Measurements from ENCODE around the gene TRH. TPM values are rescaled to one million over a fixed set of nuclear protein-coding genes. Genes with fewer than 3 reads are reported as not detected.

TRH gene
- total RNA-seq, 2 experiments from 2014 or later: not detected

GRCh38 chr3:129947538-129948240 lies 26.8 kb upstream of the TRH start:
- DNase-seq (no peak), ATAC-seq (no peak)
- Mint-ChIP-seq H3K4me3 (no peak overlapping the region), H3K27me3 (peaks cover 2% of the 10 kb centered on the region), H3K36me3 (no peaks in the 10 kb centered on the region), H3K9me3 (ENCODE audit: low read depth) (no peaks in the 10 kb centered on the region), H3K27ac (no peak overlapping the region), H3K4me1 (no peaks in the 10 kb centered on the region)
- CTCF ChIA-PET: interaction anchor here (0.6 to 1.6 kb wide), 2 partner anchors 9 to 150 kb away, joined by 3 read pairs; no protein-coding TSS in a partner anchor

DNA sequence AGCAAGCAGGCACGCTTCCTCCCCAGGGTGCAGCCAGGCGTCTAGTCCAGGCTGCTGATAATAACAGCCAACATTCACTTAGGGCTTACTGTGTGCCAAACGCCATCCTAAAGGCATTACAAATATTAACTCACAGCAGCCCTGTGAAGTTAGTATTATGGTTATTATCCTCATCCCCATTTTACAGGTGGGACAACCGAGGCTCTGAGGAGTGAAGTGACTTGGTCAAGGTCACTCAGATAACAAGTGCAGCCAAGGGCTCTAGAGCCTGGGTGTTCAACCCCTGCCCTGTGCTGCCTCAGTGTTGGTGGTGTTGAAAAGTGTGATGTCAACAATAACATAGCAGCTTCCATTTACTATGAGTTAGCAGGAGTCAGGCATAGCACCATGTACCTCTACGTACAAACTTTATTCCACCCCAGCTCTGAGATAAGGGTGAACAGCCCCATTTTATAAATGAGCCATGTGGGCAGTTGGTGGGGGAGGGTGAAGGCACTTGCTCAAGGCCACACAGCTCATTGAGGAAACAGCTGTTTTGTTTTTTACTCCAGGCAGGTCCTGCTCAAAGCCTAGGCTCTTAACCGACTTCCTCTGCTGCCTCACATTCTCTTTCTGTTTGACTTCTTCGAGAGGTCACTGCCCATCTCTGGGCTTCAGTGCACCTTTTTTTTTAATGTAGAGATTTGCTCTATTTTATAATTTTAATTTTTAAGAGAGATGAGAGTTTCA lies 24.0 kb upstream of the TRH start:
- Mint-ChIP-seq H3K36me3 (no peaks in the 10 kb centered on the region), H3K4me3 (no peak overlapping the region), H3K4me1 (no peaks in the 10 kb centered on the region), H3K27me3 (peaks cover 2% of the 10 kb centered on the region), H3K27ac (no peak overlapping the region), H3K9me3 (ENCODE audit: low read depth) (no peaks in the 10 kb centered on the region)
- DNase-seq (no peak), ATAC-seq (no peak)
- CTCF ChIA-PET: no interaction called here

DNA sequence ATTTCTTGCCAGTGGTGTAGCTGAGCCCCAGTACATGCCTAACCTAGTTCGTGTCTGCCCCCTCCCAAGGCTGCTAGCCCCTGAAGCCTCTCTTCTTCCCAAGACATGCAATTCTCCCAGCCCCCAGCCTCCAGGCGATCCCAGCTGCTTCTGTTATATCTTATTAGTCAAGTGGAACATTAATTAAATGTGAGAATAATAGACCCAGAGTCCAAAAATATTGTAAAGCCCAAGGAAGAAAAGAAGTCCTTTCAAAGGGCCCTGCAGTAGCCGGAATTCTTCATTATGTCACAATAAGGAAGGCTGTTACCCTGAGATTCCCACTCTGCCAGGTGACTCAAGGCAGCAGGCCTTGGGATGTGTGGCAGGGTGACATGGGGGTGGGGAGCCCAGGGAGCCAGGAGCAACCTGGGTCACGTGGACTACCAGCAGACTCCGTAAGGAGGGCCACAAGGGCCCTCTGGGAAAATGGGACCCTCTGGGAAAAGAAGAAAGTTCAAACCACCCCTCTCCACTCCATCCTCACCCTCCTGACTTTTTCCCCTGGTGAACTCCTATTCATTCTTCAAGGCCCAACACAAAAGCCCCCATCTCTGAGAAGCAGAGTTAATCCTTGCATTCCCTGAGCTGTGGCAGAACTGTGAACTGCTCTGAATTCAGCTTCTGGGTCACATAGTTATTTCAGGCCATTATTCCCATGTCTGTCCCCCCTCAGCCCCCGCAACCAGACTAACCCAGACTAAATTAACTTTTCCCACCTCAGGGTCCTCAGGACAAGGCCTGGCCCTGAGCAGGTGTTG lies 21.8 kb upstream of the TRH start:
- H3K4me3 Mint-ChIP-seq: no peak overlapping the region
- CTCF ChIA-PET: no interaction called here

GRCh38 chr3:129953621-129954020 lies 20.9 kb upstream of the TRH start:
- no peak overlapping the region for H3K4me3 Mint-ChIP-seq
- H3K9me3 Mint-ChIP-seq (ENCODE audit: low read depth): no peaks in the 10 kb centered on the region
- DNase-seq (no peak), ATAC-seq (no peak)
- H3K27ac Mint-ChIP-seq: no peak overlapping the region
- no peaks in the 10 kb centered on the region for H3K4me1 Mint-ChIP-seq
- H3K27me3 Mint-ChIP-seq: peaks cover 8% of the 10 kb centered on the region
- CTCF ChIA-PET: no interaction called here
- H3K36me3 Mint-ChIP-seq: no peaks in the 10 kb centered on the region

More for the DNA sequence above, 21.8 kb upstream of the TRH start:
- Mint-ChIP-seq H3K27ac (no peak overlapping the region), H3K36me3 (no peaks in the 10 kb centered on the region), H3K9me3 (ENCODE audit: low read depth) (no peaks in the 10 kb centered on the region), H3K27me3 (peaks cover 2% of the 10 kb centered on the region), H3K4me1 (no peaks in the 10 kb centered on the region)
- DNase-seq (no peak), ATAC-seq (no peak)

GRCh38 chr3:129954514-129954913 lies 20.0 kb upstream of the TRH start:
- no peak for ATAC-seq
- DNase-seq: no peak
- H3K4me1 Mint-ChIP-seq: no peaks in the 10 kb centered on the region
- no peak overlapping the region for H3K27ac Mint-ChIP-seq
- H3K36me3 Mint-ChIP-seq: no peaks in the 10 kb centered on the region
- CTCF ChIA-PET: no interaction called here
- peaks cover 9% of the 10 kb centered on the region for H3K27me3 Mint-ChIP-seq
- H3K9me3 Mint-ChIP-seq (ENCODE audit: low read depth): no peaks in the 10 kb centered on the region
- no peak overlapping the region for H3K4me3 Mint-ChIP-seq

- no peak for DNase-seq
- Mint-ChIP-seq H3K27ac (no peak overlapping the region), H3K9me3 (ENCODE audit: low read depth) (no peaks in the 10 kb centered on the region), H3K36me3 (no peaks in the 10 kb centered on the region), H3K27me3 (peaks cover 9% of the 10 kb centered on the region), H3K4me1 (no peaks in the 10 kb centered on the region), H3K4me3 (no peak overlapping the region)
- CTCF ChIA-PET: no interaction called here
- ATAC-seq: no peak
Observed at GRCh38 chr3:129956936-129957335, 17.6 kb upstream of the TRH start.

GRCh38 chr3:129958755-129959154 lies 15.8 kb upstream of the TRH start:
- H3K4me3 Mint-ChIP-seq: no peak overlapping the region
- no peaks in the 10 kb centered on the region for H3K4me1 Mint-ChIP-seq
- H3K36me3 Mint-ChIP-seq: no peaks in the 10 kb centered on the region
- CTCF ChIA-PET: no interaction called here
- H3K27ac Mint-ChIP-seq: no peak overlapping the region
- ATAC-seq (no peak), DNase-seq (no peak)
- H3K9me3 Mint-ChIP-seq (ENCODE audit: low read depth): no peaks in the 10 kb centered on the region
- H3K27me3 Mint-ChIP-seq: peaks cover 7% of the 10 kb centered on the region

GRCh38 chr3:129961141-129961541 lies 13.4 kb upstream of the TRH start:
- ATAC-seq (no peak), DNase-seq (no peak)
- Mint-ChIP-seq H3K4me3 (no peak overlapping the region), H3K27ac (no peak overlapping the region), H3K36me3 (no peaks in the 10 kb centered on the region), H3K9me3 (ENCODE audit: low read depth) (no peaks in the 10 kb centered on the region), H3K27me3 (peaks cover 7% of the 10 kb centered on the region), H3K4me1 (no peaks in the 10 kb centered on the region)
- CTCF ChIA-PET: no interaction called here

DNA sequence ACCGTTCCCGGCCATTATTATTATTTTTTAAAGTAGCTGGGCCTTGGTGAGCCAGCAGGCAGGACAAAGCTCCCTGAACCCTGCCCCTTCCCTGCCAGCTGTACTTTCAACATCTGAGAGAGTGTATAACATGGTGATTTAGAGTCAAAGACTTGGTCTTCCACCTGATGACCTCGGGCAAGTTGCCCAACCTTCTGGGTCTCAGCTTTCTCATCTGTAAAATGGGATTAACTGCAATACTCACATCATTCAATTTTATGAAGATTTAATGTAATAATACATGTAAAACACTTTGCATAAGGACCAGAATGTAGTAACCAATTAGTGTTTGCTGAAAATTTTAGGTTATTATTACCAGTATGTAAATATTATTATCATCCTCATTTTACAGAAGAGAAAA lies 11.9 kb upstream of the TRH start:
- no peaks in the 10 kb centered on the region for H3K36me3 Mint-ChIP-seq
- CTCF ChIA-PET: no interaction called here

DNA sequence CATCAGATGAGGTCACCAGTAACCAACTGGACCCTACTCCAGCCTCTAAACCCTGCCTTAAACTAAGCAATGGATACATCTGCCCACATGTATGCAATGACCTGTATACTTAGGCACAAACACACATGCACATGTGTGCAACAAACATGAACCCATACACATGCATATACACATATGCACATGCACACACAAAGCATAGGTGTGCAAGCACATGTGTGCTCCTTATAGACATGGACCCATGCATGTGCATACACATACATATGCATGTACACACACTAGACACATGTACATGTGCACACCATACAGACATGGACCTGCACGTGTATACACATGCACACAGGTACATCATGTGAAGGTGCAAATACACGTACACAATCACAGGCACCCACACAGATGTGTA lies 8.6 kb upstream of the TRH start:
- no peaks in the 10 kb centered on the region for H3K9me3 Mint-ChIP-seq (ENCODE audit: low read depth)

More for the DNA sequence above, 11.9 kb upstream of the TRH start:
- DNase-seq (no peak), ATAC-seq (no peak)
- H3K4me1 Mint-ChIP-seq: no peaks in the 10 kb centered on the region
- H3K9me3 Mint-ChIP-seq (ENCODE audit: low read depth): no peaks in the 10 kb centered on the region
- no peak overlapping the region for H3K4me3 Mint-ChIP-seq
- no peak overlapping the region for H3K27ac Mint-ChIP-seq
- peaks cover 7% of the 10 kb centered on the region for H3K27me3 Mint-ChIP-seq

DNA sequence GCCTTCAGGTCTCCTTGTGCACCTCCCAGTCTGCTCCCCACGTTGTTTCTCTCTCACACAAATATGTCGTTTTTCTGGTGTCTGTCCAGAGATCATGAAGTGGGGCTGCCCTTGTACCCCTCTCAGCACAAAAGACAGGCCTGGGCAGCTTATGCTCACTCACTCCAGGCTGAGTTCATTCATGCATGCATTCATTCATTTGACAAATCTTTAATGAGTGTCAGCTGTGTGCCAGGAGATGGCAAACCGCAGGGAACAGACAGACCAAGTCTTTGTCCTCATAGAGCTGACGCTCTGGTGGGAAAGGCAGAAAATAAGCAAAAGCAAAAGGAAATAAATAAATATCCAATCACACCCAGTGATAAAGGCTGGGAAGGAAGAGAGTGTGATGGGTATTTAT lies 7.6 kb upstream of the TRH start:
- no peaks in the 10 kb centered on the region for H3K4me1 Mint-ChIP-seq
- no peak overlapping the region for H3K4me3 Mint-ChIP-seq
- H3K36me3 Mint-ChIP-seq: no peaks in the 10 kb centered on the region
- no peaks in the 10 kb centered on the region for H3K9me3 Mint-ChIP-seq (ENCODE audit: low read depth)
- peaks cover 13% of the 10 kb centered on the region for H3K27me3 Mint-ChIP-seq
- H3K27ac Mint-ChIP-seq: no peak overlapping the region
- ATAC-seq: no peak
- DNase-seq: no peak
- CTCF ChIA-PET: no interaction called here

More for the DNA sequence above, 8.6 kb upstream of the TRH start:
- CTCF ChIA-PET: interaction anchor here (0.5 kb wide), 1 partner anchor 8 kb away, joined by 3 read pairs; the partner anchor contains the start of gene TRH
- no peak for DNase-seq
- Mint-ChIP-seq H3K27me3 (peaks cover 6% of the 10 kb centered on the region), H3K4me1 (no peaks in the 10 kb centered on the region), H3K36me3 (no peaks in the 10 kb centered on the region), H3K27ac (no peak overlapping the region), H3K4me3 (no peak overlapping the region)
- no peak for ATAC-seq

- H3K4me1 Mint-ChIP-seq: no peaks in the 10 kb centered on the region
- H3K27ac Mint-ChIP-seq: no peak overlapping the region
- peaks cover 20% of the 10 kb centered on the region for H3K27me3 Mint-ChIP-seq
- DNase-seq: no peak
- ATAC-seq: no peak
- H3K4me3 Mint-ChIP-seq: no peak overlapping the region
- H3K9me3 Mint-ChIP-seq (ENCODE audit: low read depth): no peaks in the 10 kb centered on the region
- H3K36me3 Mint-ChIP-seq: no peaks in the 10 kb centered on the region
- CTCF ChIA-PET: no interaction called here
Observed at GRCh38 chr3:129967761-129968160, 6.8 kb upstream of the TRH start.

GRCh38 chr3:129971351-129972052 lies 3.0 kb upstream of the TRH start:
- Mint-ChIP-seq H3K27ac (no peak overlapping the region), H3K9me3 (ENCODE audit: low read depth) (no peaks in the 10 kb centered on the region), H3K4me3 (no peak overlapping the region), H3K36me3 (peaks cover 2% of the 10 kb centered on the region), H3K4me1 (peaks cover 6% of the 10 kb centered on the region), H3K27me3 (peaks cover 54% of the 10 kb centered on the region)
- DNase-seq (no peak), ATAC-seq (no peak)
- CTCF ChIA-PET: no interaction called here

Data from activated CD8-positive, alpha-beta memory T cell treated with anti-CD3 and anti-CD28 coated beads, Interleukin-2, amount 10 ng/mL, durations not matched to agents 7 days and 5 days (primary cell).